Cardiac septum (tissue), 1 donor: ENCODE results near the gene ASS1. TPM values are rescaled to one million over a fixed set of nuclear protein-coding genes. Genes with fewer than 3 reads are reported as not detected.

Experiments used
- DNase-seq: peaks from one replicate; pipeline ENCODE4 v3.0.0-alpha.2; 2020; ENCODE audit warnings: low spot score
- intact Hi-C: fragments of 100-400 bp; cut with DNase I; formaldehyde crosslinking; loops from one replicate; pipeline ENCODE4 v1.14.0; 2022
- total RNA-seq: library from RNA; stranded (reverse); fragmentation: NEBNext Ultra II Directional; extraction: Animal tissue kit (Norgen Biotek cat#: 25700); gene quantifications from one replicate; pipeline ENCODE4 v1.2.1, GENCODE V29; 2021
- donor health status: DM: no; HTN: no; CAD: no.

ASS1 gene
- total RNA-seq, 1 donor from 2014 or later, result 53.7 TPM

DNA sequence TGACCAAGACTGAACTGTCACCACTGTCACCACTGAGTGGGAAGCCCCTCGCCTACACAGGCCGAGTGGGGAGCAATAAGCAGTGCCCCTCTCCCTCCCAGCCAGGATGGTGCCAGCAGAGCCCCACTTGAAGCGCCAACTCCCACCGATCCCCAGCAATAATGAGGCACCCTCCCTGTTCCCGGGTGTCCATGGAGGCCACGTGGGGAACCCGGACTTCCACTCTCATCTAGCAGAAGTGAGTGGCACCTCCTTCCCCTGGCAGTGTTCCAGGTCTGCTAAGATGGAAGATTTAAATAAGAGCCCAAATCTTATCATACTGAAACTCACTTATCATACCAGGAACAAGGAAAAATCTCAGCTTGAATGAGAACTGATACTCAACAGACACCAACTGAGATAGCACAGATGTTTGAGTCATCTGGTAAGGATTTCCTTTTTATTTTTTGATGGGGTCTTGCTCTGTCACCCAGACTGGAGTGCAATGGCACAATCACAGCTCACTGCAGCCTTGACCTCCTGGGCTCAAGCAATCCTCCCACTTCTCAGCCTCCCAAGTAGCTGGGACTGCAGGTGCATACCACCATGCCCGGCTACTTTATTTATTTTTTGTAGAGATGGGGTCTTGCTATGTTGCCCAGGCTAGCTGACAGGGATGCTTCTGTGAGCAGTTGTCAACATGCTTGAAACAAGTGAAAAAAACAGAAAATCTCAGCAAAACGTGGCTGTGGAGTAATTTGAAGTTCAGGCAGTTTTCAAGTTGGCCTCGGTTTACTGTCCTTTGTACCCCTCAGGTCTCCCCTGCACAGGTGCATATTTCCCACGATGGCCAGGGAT lies 29.6 kb upstream of the ASS1 start:
- intact Hi-C loops, result no loop called here
- DNase-seq, result no peak

DNA sequence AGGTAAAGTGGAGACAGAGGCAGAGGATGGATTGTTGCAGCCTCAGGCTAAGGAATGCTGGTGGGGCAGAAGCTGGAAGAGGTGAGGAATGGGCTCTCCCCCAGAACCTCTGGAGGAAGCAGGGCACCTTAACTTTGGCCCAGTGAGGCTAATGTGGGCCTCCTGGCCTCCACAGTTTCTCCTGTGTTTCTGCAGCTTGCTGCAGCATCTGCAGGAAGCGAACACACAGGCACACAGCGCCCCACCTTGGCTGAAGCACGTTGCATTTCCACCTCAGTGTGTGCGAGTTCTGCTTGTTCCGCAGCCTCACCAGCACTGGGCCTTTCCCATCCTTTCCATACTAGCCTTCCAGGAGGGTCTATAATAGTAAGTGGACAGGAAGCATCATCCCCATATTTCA lies 27.2 kb upstream of the ASS1 start:
- intact Hi-C loops, result no loop called here
- no peak for DNase-seq

DNA sequence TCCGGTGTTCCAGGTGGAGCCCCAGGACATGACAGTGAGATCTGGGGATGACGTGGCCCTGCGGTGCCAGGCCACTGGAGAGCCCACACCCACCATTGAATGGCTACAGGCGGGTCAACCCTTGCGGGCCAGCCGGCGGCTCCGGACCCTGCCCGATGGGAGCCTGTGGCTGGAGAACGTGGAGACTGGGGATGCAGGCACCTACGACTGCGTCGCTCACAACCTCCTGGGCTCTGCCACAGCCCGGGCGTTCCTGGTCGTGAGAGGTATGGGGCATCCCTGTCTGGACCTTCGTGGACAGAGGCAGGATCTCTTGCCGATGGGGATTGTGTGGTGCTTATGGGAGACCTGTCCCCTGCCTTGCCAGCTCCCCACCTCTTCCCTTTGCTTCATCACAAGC lies 26.0 kb upstream of the ASS1 start:
- no peak for DNase-seq
- intact Hi-C loops, result no loop called here

DNA sequence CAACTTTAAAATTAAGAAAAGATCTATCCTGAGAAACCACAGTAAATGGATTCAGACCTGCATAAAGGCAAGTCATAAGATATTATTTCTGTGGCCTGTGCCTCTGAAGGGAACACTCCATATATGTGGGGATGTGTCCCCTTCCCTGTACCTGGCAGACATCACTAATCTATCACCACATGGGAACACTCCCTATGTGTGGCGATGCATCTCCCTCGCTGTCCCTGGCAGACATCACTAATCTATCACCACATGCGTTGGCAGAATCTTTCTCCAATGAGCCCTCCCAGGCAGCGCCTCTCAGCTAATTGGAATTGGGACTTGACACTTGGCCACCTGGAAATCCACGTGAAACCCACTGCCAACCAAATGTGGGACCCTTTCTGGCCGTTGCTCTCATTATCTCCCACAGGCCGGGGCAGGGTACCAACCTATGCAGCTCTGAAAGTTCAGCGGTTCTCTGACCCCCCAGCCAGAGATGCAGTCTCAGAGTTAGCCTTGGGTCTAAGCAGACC lies 25.2 kb upstream of the ASS1 start:
- DNase-seq, result no peak
- intact Hi-C loops, result no loop called here

DNA sequence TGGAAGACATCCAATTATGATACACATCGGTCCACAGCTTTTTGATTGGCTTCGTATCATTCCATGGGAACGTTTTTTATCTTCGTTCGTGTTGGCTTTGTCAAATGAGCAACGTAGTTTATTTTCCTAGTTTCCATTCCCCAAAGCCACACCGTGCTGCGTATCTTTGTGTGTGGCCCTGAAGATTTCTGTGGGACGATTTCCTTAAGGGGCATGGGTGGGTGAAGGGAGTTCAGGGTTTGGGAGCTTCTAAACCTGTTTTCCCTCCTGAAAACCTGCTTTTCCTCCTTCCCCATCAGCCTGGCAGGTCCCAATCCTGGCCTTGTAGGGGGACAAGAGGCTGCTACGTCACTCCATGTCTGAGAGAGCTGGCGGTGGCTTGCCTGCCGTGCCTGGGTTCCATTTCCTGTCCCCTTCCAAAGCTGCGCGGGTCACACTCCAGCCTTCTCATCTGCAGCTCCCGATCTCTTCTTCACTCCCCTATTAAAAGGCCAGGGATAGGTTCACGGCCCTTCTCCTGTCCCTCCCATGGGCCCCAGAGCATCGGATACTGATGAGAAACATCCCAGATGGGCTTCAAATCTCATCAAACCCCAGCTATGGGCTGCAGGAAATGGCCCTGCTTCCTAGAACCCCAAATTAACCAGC lies 23.5 kb upstream of the ASS1 start:
- intact Hi-C loops, result no loop called here
- DNase-seq, result no peak

DNA sequence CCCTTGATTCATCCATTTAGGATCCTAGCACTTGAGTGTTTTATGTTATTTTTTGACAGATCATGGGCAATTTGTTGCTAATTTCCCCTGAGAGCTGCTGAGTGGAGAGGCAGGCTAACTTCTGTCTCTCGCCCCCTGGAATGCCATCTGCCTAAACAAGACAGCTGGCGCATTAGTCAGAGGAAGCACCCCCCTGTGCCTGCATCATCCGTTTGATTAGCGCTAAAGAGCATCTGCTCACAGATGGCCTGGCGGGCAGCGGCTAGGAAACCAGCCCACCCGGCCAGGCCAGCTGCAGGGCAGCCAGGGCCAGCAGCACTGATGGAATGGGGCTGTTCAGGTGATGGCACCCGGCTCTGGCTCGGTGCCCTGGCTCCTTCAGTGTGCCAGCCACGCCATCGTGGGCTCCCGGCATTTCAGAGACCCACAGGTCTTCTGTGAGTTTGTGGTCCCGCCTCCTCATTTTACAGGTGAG lies 22.9 kb upstream of the ASS1 start:
- DNase-seq, result no peak
- intact Hi-C loops, result no loop called here

DNA sequence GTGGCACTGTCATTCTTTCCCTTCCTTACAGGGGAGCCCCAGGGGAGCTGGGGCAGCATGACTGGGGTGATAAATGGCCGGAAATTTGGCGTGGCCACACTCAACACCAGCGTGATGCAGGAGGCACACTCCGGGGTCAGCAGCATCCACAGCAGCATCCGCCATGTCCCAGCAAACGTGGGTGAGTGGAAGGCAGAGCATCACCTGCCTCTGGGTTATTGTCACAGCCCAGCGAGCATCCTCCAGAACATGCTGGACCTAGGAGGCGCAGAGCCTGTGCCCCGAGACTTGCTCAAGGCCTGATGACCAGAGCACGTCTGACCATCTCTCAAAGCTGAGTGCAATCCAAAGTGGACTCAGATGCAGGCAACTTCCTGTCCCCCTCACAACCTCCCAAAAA lies 22.2 kb upstream of the ASS1 start:
- no peak for DNase-seq
- intact Hi-C loops, result no loop called here

DNA sequence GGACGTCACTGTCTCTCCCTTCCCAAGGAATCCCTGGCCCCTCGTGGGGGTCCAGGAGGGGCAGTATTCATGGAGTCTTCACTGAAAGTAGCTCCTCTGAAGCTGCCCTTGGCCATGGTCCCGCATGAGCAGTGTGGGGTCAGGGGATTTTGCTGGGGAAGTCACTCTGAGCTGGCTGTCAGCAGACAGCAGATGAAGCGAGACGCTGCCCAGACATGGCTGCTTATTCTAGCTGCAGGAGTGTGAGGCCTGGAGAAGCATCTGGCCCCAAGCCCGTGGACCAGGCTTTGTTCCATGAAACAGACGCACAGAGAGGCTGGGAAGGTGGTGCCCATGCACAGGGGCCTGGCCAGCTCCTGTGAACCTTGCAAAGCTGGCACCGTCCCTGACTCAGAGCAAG lies 21.5 kb upstream of the ASS1 start:
- intact Hi-C loops, result no loop called here
- peak; percentile 88 for DNase-seq

DNA sequence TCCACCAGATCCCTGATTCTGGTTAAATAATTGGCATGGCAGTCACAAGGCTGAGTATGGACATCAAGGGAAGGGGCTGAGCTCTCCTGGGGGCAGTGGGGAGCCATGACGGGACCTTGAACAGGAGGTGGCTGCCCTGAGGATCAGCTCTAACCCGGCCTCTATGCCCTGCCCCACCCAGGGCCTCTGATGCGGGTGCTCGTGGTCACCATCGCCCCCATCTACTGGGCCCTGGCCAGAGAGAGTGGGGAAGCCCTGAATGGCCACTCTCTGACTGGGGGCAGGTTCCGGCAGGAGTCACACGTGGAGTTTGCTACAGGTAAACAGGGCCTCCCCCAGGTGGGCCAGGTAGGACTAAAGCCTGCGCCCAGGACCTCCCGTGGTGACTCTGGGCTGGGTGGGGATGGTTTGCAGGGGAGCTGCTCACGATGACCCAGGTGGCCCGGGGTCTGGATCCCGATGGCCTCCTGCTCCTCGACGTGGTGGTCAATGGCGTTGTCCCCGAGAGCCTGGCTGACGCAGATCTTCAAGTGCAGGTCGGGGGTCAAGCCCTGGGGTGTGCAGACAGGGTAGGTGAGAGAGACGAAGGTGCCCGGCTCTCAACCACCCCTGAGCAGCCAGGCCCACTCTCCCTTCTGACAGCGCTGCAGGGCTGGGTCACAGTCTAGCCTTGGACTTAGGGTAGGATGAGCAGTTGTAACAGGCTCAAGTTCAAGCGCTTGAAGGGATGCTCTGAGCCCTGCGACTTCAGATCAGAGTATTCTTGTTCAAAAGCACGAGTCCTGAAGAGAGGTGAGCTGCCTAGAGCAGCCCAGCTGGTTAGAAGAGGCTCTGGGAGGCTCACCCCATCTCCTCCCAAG lies 19.9 kb upstream of the ASS1 start:
- intact Hi-C loops, result no loop called here
- no peak for DNase-seq

DNA sequence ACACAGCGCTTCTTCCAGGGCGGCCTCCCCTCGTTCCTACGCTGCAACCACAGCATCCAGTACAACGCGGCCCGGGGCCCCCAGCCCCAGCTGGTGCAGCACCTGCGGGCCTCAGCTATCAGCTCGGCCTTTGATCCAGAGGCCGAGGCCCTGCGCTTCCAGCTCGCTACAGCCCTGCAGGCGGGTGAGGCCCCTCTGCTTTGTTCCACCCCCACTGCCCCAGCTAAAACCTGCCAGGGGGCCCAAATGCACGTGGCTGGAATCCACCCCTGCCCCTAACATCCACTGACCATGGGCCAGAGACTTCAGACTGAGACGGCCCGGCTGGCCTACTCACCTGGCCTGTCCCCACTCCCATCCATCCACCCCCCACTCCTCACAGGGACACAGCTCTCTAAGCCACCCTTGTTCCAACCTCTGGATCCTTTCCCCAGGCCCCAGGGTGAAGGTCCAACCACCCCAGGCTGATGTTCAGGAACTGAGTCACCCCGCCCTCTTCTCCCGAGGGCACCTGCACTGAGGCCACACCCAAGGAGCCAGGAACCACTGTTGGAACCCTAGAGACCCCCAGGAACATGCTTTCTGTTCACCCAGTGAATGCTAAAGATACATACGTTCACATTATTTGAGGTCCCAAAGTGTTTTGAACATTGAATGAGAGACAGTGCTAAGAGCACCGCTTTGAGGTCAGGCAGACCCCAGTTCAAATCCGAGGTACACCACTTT lies 18.9 kb upstream of the ASS1 start:
- no peak for DNase-seq
- intact Hi-C loops, result loop anchor here (2.0 kb wide), 1 partner anchor 19 kb away; the partner anchor contains the start of gene ASS1

DNA sequence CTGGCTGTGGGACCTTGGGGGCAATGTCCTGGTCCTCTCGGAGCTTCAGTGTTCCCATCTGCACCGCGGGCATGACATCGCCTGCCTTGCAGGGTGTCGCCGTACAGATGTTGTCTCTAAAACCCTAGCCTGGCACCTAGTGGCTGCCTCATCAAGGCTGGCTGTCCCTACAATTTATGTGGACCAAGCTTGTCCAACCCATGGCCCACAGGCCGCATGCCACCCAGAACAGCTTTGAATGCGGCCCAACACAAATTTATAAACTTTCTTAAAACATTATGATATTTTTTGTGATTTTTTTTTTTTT lies 18.3 kb upstream of the ASS1 start:
- no peak for DNase-seq
- intact Hi-C loops, result loop anchor here (2.0 kb wide), 1 partner anchor 18 kb away; the partner anchor contains the start of gene ASS1

DNA sequence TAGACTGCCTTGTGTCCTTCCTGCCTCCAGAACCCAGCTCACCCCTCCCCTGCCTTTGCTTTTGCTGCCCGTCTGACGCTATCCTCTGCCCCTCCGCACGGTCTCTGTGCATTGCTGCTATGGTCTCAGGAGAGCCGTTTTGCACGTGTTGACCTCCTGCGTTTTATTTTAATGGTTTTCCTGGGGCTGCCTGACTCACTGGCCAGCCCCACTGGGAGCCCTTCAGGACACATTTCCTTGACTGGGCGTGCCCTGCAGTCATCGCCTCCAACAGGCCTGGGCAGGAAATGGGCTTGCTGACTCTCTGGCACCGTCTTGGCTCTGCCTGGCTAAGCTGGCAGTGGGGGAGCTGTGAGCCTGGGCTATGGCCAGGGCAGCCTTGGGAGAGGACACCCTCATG lies 17.9 kb upstream of the ASS1 start:
- intact Hi-C loops, result loop anchor here (2.0 kb wide), 1 partner anchor 18 kb away; the partner anchor contains the start of gene ASS1
- DNase-seq, result no peak

DNA sequence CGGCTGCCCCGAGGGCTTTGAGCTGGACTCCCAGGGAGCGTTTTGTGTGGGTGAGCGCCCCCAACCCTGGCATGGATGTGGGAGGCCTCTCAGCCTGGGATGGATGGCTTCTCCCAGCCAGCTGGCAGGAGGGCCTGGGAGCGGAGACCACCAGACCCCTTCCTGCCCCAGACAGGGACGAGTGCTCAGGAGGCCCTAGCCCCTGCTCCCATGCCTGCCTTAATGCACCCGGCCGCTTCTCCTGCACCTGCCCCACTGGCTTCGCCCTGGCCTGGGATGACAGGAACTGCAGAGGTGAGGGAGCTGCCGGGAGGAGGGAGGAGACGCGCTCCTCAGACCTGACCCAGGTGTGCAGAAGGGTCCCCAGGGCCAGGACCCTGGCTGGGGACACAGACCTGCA lies 17.4 kb upstream of the ASS1 start:
- DNase-seq, result no peak
- intact Hi-C loops, result loop anchor here (2.0 kb wide), 1 partner anchor 17 kb away; the partner anchor contains the start of gene ASS1

DNA sequence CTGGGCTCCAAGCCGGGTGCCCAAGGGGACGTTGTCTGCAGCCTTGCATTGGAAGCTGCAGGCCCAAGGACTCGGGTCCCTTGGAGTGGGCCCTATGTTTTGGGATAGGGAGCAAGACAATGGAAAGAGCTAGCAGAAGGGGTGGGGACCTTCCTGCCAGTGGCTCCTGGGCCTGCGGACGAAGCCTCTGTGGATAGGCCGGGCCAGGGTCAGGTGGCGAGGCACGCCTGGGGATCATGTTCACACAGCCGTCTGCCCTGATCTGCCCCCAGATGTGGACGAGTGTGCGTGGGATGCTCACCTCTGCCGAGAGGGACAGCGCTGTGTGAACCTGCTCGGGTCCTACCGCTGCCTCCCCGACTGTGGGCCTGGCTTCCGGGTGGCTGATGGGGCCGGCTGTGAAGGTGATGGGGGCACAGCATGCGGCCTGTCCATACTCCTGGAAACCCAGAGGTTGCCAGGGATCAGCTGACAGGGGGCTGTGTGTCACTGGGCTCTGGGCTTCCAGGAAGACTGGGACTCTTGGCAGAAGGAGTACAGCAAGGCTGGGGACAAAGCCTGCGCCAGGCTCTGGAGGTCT lies 16.6 kb upstream of the ASS1 start:
- intact Hi-C loops, result no loop called here
- no peak for DNase-seq

DNA sequence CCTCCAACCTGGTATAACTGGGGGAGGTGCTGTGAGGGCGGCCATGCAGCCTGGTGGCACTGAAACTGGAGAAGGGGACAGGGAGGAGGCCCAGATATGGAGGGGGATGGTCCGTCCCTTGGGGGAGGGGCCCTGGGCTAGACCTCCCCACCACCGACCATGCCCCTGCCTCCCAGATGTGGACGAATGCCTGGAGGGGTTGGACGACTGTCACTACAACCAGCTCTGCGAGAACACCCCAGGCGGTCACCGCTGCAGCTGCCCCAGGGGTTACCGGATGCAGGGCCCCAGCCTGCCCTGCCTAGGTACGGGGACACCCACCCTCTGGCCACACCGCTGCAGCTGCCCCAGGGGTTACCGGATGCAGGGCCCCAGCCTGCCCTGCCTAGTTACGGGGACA lies 15.4 kb upstream of the ASS1 start:
- intact Hi-C loops, result no loop called here
- DNase-seq, result no peak

DNA sequence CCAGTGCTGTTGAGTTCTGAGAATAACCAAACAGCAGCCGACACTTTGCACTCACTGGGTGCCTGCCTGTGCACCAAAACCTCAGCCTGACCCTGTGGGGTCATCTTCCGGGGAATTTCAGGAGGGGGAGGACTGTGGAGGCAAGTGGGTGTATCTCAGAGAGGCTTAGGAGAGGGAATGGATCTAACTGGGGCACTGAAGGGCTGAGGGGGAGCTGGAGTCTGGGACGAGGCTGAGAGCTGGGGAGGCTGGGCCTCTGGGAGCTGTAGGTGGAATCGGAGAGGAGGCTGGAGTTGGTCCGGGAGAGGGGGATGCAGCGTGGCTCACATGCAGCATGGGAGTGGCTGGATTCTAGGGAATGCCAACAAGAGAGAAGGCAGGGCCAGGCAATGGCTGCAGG lies 14.9 kb upstream of the ASS1 start:
- intact Hi-C loops, result no loop called here
- DNase-seq, result no peak

DNA sequence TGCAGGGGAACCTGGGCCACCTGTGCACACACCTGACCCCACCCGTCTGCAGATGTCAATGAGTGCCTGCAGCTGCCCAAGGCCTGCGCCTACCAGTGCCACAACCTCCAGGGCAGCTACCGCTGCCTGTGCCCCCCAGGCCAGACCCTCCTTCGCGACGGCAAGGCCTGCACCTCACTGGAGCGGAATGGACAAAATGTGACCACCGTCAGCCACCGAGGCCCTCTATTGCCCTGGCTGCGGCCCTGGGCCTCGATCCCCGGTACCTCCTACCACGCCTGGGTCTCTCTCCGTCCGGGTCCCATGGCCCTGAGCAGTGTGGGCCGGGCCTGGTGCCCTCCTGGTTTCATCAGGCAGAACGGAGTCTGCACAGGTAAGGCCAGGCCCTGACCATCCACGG lies 14.5 kb upstream of the ASS1 start:
- intact Hi-C loops, result no loop called here
- no peak for DNase-seq

DNA sequence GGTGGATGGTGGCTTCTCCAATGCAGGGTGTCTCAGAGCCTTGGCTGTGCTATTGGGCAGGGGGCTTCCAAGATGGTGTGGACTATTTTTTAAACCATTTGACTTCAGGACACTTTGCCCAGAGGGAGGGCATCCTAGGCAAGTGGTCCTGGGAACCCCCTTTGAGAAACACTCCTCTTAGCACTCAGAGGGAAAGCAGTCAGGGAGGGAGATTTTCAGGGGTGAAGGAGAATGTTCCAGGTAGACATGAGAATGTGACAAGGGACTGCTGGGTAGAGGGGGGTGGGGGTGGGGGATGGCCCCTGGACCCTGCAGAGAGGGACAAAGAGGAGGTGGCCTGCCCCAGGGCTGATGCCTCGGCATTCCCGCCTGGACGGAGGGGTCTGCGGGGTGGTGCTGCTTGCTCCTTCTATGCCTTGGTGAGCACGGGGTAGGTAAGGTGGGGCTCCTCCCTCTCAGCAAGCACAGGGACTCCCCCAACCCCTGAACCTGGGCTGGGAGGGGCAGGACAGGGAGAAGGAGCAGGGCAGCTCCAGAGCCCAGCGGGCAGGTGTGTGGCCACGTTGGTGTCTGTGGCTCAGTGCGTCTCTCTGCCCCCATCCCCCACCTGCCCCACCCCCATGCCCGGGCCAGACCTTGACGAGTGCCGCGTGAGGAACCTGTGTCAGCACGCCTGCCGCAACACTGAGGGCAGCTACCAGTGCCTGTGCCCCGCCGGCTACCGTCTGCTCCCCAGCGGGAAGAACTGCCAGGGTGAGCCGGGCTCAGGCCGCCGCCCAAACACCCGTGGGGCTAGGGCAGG lies 13.8 kb upstream of the ASS1 start:
- intact Hi-C loops, result no loop called here
- no peak for DNase-seq
